Measurements from ENCODE around the gene LRRN2. TPM values are rescaled to one million over a fixed set of nuclear protein-coding genes. Genes with fewer than 3 reads are reported as not detected.

LRRN2 gene
- total RNA-seq, 1 experiment from 2014 or later = 5.0 TPM

DNA sequence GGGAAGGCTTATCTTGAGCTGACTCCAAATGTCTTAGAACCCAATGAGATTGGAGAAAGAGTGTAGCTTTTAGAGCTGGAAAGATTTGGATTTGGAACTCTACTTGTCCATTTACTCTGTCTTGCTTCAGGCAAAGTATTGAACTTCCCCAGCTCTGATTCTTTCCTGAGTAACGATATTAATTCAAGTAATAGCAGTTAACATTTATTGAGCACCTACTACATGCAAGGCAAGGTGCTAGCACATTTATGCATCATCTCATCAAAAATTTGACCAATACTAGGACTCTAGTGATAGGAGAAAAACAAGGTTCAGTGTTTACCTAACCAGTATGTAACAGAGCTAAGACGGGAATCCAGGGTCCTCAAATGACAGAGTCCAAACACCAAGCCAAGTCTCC lies 2.5 kb upstream of the LRRN2 start:
- Histone ChIP-seq H4K20me1 (ENCODE audit: low read length) (no peaks in the 10 kb centered on the region), H3K4me3 (ENCODE audit: low read length) (no peak overlapping the region), H3F3A (ENCODE audit: low read length, unreplicated experiment) (no peaks in the 10 kb centered on the region), H3K9me2 (replicated peaks; ENCODE audit: low read length) (no peaks in the 10 kb centered on the region), H3K36me3 (ENCODE audit: low read depth, low read length) (no peaks in the 10 kb centered on the region), H3K9ac (ENCODE audit: low read length) (no peak overlapping the region), H2AFZ (ENCODE audit: low read length) (no peak overlapping the region), H3K9me3 (ENCODE audit: low read length) (no peaks in the 10 kb centered on the region), H3K4me2 (ENCODE audit: low read length) (no peak overlapping the region), H3K27ac (ENCODE audit: low read length) (no peak overlapping the region), H3K79me2 (ENCODE audit: low read length) (peaks cover 18% of the 10 kb centered on the region), H3K4me1 (ENCODE audit: insufficient read depth, low read length) (peaks cover 7% of the 10 kb centered on the region; the same call in 1 of the 2 replicates), H3K27me3 (ENCODE audit: low read length) (no peaks in the 10 kb centered on the region)
- no TSS peak for BruUV-seq (replicated peaks)
- no peak for ATAC-seq
- intact Hi-C loops (cut with micrococcal nuclease) = no loop called here
- POLR2A ChIA-PET (ENCODE audit: unreplicated experiment) = interaction anchor here (0.6 kb wide), 1 partner anchor 111 kb away, joined by 3 read pairs; no protein-coding TSS in a partner anchor
- TF ChIP-seq EZH2phosphoT487 (IDR thresholded peaks at IDR 0.05; ENCODE audit: borderline replicate concordance, low read length) (no peak), EZH2 (IDR thresholded peaks at IDR 0.05; ENCODE audit: low read length, unreplicated experiment) (no peak)
- TF ChIP-seq, protein P1, sequence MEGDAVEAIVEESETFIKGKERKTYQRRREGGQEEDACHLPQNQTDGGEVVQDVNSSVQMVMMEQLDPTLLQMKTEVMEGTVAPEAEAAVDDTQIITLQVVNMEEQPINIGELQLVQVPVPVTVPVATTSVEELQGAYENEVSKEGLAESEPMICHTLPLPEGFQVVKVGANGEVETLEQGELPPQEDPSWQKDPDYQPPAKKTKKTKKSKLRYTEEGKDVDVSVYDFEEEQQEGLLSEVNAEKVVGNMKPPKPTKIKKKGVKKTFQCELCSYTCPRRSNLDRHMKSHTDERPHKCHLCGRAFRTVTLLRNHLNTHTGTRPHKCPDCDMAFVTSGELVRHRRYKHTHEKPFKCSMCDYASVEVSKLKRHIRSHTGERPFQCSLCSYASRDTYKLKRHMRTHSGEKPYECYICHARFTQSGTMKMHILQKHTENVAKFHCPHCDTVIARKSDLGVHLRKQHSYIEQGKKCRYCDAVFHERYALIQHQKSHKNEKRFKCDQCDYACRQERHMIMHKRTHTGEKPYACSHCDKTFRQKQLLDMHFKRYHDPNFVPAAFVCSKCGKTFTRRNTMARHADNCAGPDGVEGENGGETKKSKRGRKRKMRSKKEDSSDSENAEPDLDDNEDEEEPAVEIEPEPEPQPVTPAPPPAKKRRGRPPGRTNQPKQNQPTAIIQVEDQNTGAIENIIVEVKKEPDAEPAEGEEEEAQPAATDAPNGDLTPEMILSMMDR (conservative IDR thresholded peaks at IDR 0.05; ENCODE audit: low read depth, low read length) = no peak
- no peak for DNase-seq
- CTCF ChIA-PET = interaction anchor here (0.9 kb wide), 1 partner anchor 75 kb away, joined by 3 read pairs; no protein-coding TSS in a partner anchor

DNA sequence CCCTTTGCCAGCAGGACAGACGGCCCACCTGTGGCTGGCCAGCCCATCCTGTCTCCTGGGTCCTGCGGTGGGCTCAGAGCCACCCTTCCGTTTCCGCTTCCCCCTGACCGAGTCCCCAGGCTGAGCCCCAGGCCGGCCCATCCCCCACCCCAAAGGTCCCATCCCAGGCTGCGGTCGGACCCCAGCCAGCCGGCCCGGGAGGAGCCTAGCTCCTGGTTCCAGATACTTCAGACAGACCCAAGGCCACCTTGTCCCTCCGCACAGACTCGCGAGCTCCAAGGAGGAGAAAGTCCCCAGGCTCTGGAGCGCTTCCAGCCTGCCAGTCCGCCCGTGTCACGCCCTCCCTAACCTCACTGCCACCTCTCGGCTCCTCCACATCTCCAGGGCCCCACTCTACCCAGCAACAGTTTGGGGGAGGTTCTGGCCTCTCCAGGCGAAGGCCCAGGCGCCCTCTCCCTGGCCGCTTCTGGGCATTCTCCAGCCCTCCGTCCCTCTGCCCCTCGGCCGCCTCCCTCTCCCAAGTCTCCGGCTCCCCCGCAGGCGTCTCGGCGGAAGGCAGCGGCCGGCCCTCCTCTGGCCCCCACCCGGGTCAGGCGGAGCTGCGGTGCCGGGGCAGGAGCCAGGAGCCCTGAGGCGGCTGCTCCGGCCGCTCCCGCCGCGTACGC lies 835 bp downstream of the LRRN2 start:
- H3K4me3 ChIP-seq (ENCODE audit: low read length) = peak overlapping the region; percentile 81
- H4K20me1 ChIP-seq (ENCODE audit: low read length) = no peaks in the 10 kb centered on the region
- POLR2A ChIA-PET (ENCODE audit: unreplicated experiment) = interaction anchor here (0.6 kb wide), 1 partner anchor 489 kb away, joined by 3 read pairs; no protein-coding TSS in a partner anchor
- CTCF ChIA-PET = no interaction called here
- H3K9me3 ChIP-seq (ENCODE audit: low read length) = no peaks in the 10 kb centered on the region
- TF ChIP-seq, protein P1 (conservative IDR thresholded peaks at IDR 0.05; ENCODE audit: low read depth, low read length) = no peak
- no peak for TF ChIP-seq EZH2phosphoT487 (IDR thresholded peaks at IDR 0.05; ENCODE audit: borderline replicate concordance, low read length)
- no peak for TF ChIP-seq EZH2 (IDR thresholded peaks at IDR 0.05; ENCODE audit: low read length, unreplicated experiment)
- ATAC-seq (peak; percentile 51), DNase-seq (peak; percentile 43)
- BruUV-seq (replicated peaks) = no TSS peak
- H3K36me3 ChIP-seq (ENCODE audit: low read depth, low read length) = no peaks in the 10 kb centered on the region
- peak overlapping the region; percentile 49 for H3K9ac ChIP-seq (ENCODE audit: low read length)
- H3K4me1 ChIP-seq (ENCODE audit: insufficient read depth, low read length) = peaks cover 7% of the 10 kb centered on the region; the same call in 1 of the 2 replicates
- no peak overlapping the region for H3K27ac ChIP-seq (ENCODE audit: low read length)
- H3K4me2 ChIP-seq (ENCODE audit: low read length) = peak overlapping the region; percentile 91
- H3F3A ChIP-seq (ENCODE audit: low read length, unreplicated experiment) = no peaks in the 10 kb centered on the region
- H3K27me3 ChIP-seq (ENCODE audit: low read length) = no peaks in the 10 kb centered on the region
- H3K9me2 ChIP-seq (replicated peaks; ENCODE audit: low read length) = no peaks in the 10 kb centered on the region
- peak overlapping the region; percentile 88 for H2AFZ ChIP-seq (ENCODE audit: low read length)
- peaks cover 18% of the 10 kb centered on the region for H3K79me2 ChIP-seq (ENCODE audit: low read length)
- intact Hi-C loops (cut with micrococcal nuclease) = no loop called here

DNA sequence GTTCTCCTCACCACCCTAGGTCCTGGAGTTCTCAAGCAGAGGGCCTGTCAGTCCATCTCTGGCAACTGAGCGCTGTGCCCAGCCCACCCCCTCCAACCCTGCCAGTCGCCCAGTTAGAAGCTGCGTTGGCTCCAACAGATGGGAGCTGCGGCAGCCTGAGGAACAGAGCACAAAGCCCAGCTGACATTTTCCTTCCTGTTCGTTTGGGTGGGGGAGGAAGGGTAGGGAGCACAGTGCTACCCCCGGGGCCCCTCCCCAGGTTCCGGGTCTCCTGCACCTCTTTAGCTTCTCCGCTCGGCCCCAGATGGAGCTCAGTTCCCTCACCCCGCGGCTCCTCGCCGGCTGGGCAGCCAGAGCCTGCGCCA lies 1.4 kb downstream of the LRRN2 start:
- no peaks in the 10 kb centered on the region for H3F3A ChIP-seq (ENCODE audit: low read length, unreplicated experiment)
- ChIA-PET CTCF (no interaction called here), POLR2A (ENCODE audit: unreplicated experiment) (no interaction called here)
- H3K9ac ChIP-seq (ENCODE audit: low read length) = no peak overlapping the region
- H3K27me3 ChIP-seq (ENCODE audit: low read length) = no peaks in the 10 kb centered on the region
- H3K9me3 ChIP-seq (ENCODE audit: low read length) = no peaks in the 10 kb centered on the region
- DNase-seq (no peak), ATAC-seq (no peak)
- BruUV-seq (replicated peaks) = no TSS peak
- H3K27ac ChIP-seq (ENCODE audit: low read length) = no peak overlapping the region
- intact Hi-C loops (cut with micrococcal nuclease) = no loop called here
- peak overlapping the region; percentile 81 for H3K4me3 ChIP-seq (ENCODE audit: low read length)
- no peaks in the 10 kb centered on the region for H3K9me2 ChIP-seq (replicated peaks; ENCODE audit: low read length)
- peaks cover 7% of the 10 kb centered on the region; the same call in 1 of the 2 replicates for H3K4me1 ChIP-seq (ENCODE audit: insufficient read depth, low read length)
- no peaks in the 10 kb centered on the region for H4K20me1 ChIP-seq (ENCODE audit: low read length)
- peaks cover 18% of the 10 kb centered on the region for H3K79me2 ChIP-seq (ENCODE audit: low read length)
- H2AFZ ChIP-seq (ENCODE audit: low read length) = no peak overlapping the region
- peak overlapping the region; percentile 91 for H3K4me2 ChIP-seq (ENCODE audit: low read length)
- H3K36me3 ChIP-seq (ENCODE audit: low read depth, low read length) = no peaks in the 10 kb centered on the region
- TF ChIP-seq, protein P1 (conservative IDR thresholded peaks at IDR 0.05; ENCODE audit: low read depth, low read length) = no peak
